GM21576 (cell line): ENCODE measurements around the gene ATP9A.
"Not testable (repeated sequence)": the region's sequence is repeated elsewhere in the genome, so short reads cannot be mapped to it uniquely, and the experiment has no call there.

Experiments
- ATAC-seq: cut with Tn5 transposase; IDR thresholded peaks from one replicate; pipeline ENCODE4 v1.9.1; 2021; ENCODE audit warnings: mild to moderate bottlenecking, moderate library complexity; ENCODE audit not compliant: unreplicated experiment

Gene ATP9A

GRCh38 chr20:51584116-51584515 lies 184.1 kb downstream of the ATP9A start:
- no peak for ATAC-seq

GRCh38 chr20:51583499-51583898 lies 184.7 kb downstream of the ATP9A start:
- no peak for ATAC-seq

GRCh38 chr20:51583073-51583472 lies 185.1 kb downstream of the ATP9A start:
- ATAC-seq, result no peak

- no peak for ATAC-seq
Measured at GRCh38 chr20:51581571-51581970, 186.6 kb downstream of the ATP9A start.

- ATAC-seq, result no peak
Measured at GRCh38 chr20:51579137-51579536, 189.1 kb downstream of the ATP9A start.

- ATAC-seq, result no peak
Measured at GRCh38 chr20:51578145-51578459, 190.1 kb downstream of the ATP9A start.

GRCh38 chr20:51577432-51578144 lies 190.6 kb downstream of the ATP9A start:
- ATAC-seq, result no peak

GRCh38 chr20:51575486-51575885 lies 192.7 kb downstream of the ATP9A start:
- no peak for ATAC-seq

GRCh38 chr20:51574248-51575033 lies 193.7 kb downstream of the ATP9A start:
- no peak for ATAC-seq

- no peak for ATAC-seq
Measured at GRCh38 chr20:51573576-51574243, 194.5 kb downstream of the ATP9A start.

GRCh38 chr20:51571460-51571794 lies 196.8 kb downstream of the ATP9A start:
- no peak for ATAC-seq

- ATAC-seq, result no peak
Measured at GRCh38 chr20:51570739-51571459, 197.3 kb downstream of the ATP9A start.

- ATAC-seq, result no peak
Measured at GRCh38 chr20:51569815-51570738, 198.1 kb downstream of the ATP9A start.

- not testable (repeated sequence) for ATAC-seq
Measured at GRCh38 chr20:51568533-51568932, 199.7 kb downstream of the ATP9A start.

- no peak for ATAC-seq
Measured at GRCh38 chr20:51567622-51568021, 200.6 kb downstream of the ATP9A start.

GRCh38 chr20:51566594-51566993 lies 201.6 kb downstream of the ATP9A start:
- no peak for ATAC-seq

- no peak for ATAC-seq
Measured at GRCh38 chr20:51565298-51566144, 202.7 kb downstream of the ATP9A start.

- ATAC-seq, result no peak
Measured at GRCh38 chr20:51563486-51564332, 204.5 kb downstream of the ATP9A start.

GRCh38 chr20:51563174-51563485 lies 205.1 kb downstream of the ATP9A start:
- no peak for ATAC-seq
